Hepatocyte (in vitro differentiated cells): ENCODE measurements around the gene MCF2L2. TPM values are rescaled to one million over a fixed set of nuclear protein-coding genes. Genes with fewer than 3 reads are reported as not detected.
A peak's percentile ranks its signal among the peaks of the same experiment; 100 is the strongest.

Experiments used
- DNase-seq: peaks from one replicate; pipeline ENCODE4 v3.0.0-alpha.2; 2016; ENCODE audit warnings: low spot score
- H2AFZ ChIP-seq: fragments of 200-600 bp; sonication (generic); 2 replicates; pipeline ENCODE4 v1.6.0; 2016; ENCODE audit warnings: antibody characterized with exemption, mild to moderate bottlenecking
- H3K27ac ChIP-seq: fragments of 200-600 bp; sonication (generic); 2 replicates; pipeline ENCODE4 v1.5.1; 2016; ENCODE audit warnings: mild to moderate bottlenecking
- H3K27me3 ChIP-seq: fragments of 200-600 bp; sonication (generic); 2 replicates; pipeline ENCODE4 v1.6.1; 2016
- H3K36me3 ChIP-seq: fragments of 200-600 bp; sonication (generic); replicated peaks from 2 replicates; pipeline ENCODE4 v1.5.1; 2016; ENCODE audit warnings: low read depth; ENCODE audit not compliant: insufficient read depth
- H3K4me1 ChIP-seq: fragments of 200-600 bp; sonication (generic); 2 replicates; pipeline ENCODE4 v1.5.1; 2016; ENCODE audit warnings: mild to moderate bottlenecking, moderate library complexity; ENCODE audit not compliant: insufficient read depth
- H3K4me2 ChIP-seq: fragments of 200-600 bp; sonication (generic); 2 replicates; pipeline ENCODE4 v1.6.0; 2016
- H3K4me3 ChIP-seq: fragments of 200-600 bp; sonication (generic); 2 replicates; pipeline ENCODE4 v1.5.1; 2016; ENCODE audit warnings: mild to moderate bottlenecking
- H3K79me2 ChIP-seq: fragments of 200-600 bp; sonication (generic); 2 replicates; pipeline ENCODE4 v1.6.0; 2017; ENCODE audit warnings: mild to moderate bottlenecking
- H3K9me2 ChIP-seq: fragments of 200-600 bp; sonication (generic); replicated peaks from 2 replicates; pipeline ENCODE4 v1.6.0; 2017; ENCODE audit warnings: mild to moderate bottlenecking; ENCODE audit not compliant: insufficient read depth
- H3K9me3 ChIP-seq: fragments of 200-600 bp; sonication (generic); 2 replicates; pipeline ENCODE4 v1.5.1; 2016; ENCODE audit warnings: low read depth, mild to moderate bottlenecking
- H4K20me1 ChIP-seq: fragments of 200-600 bp; sonication (generic); 2 replicates; pipeline ENCODE4 v1.6.0; 2016; ENCODE audit warnings: mild to moderate bottlenecking; ENCODE audit not compliant: insufficient read depth, poor library complexity, severe bottlenecking
- CTCF ChIP-seq: fragments of 200-600 bp; sonication (generic); IDR thresholded peaks from 2 replicates; pipeline ENCODE4 v1.5.1; 2016; ENCODE audit warnings: antibody characterized with exemption, mild to moderate bottlenecking; ENCODE audit not compliant: poor library complexity
- EZH2 ChIP-seq: fragments of 200-600 bp; sonication (generic); IDR thresholded peaks from 2 replicates; pipeline ENCODE4 v1.6.1; 2016; ENCODE audit warnings: antibody characterized with exemption, mild to moderate bottlenecking, borderline replicate concordance
- EZH2phosphoT487 ChIP-seq: fragments of 200-600 bp; sonication (generic); IDR thresholded peaks from one replicate; pipeline ENCODE4 v1.6.1; 2018; ENCODE audit warnings: antibody characterized with exemption, mild to moderate bottlenecking, low read depth, moderate library complexity; ENCODE audit not compliant: unreplicated experiment, severe bottlenecking
- WGBS: methylation state at CpG from one replicate; pipeline ENCODE4 v1.1.6; 2016; ENCODE audit warnings: low lambda C conversion rate; ENCODE audit errors: missing lambda C conversion rate; 5-methylcytosine and 5-hydroxymethylcytosine counted together
- polyA plus RNA-seq: library from polyadenylated mRNA; unstranded; fragments of >200 nt; fragmentation: Nextera tagmentation; extraction: Ambion mirVana; gene quantifications from 2 replicates; pipeline ENCODE4 v1.2.1, GENCODE V29; 2016
- total RNA-seq: library from RNA; depleted of rRNA; stranded (reverse); fragments of >200 nt; gene quantifications from 2 replicates; pipeline ENCODE4 v1.2.3, GENCODE V29; 2014

The MCF2L2 gene
- total and polyA plus RNA-seq, 2 experiments from 2014 or later, result 0.17 to 0.63 TPM

GRCh38 chr3:183312433-183312832, 116.0 kb downstream of the MCF2L2 start:
- H3K27ac ChIP-seq, result no peak overlapping the region
- H3K36me3 ChIP-seq, result no peaks in the 10 kb centered on the region
- H3K4me2 ChIP-seq, result no peak overlapping the region
- no peak for DNase-seq
- WGBS, result 90% methylated on average over 2 of the region's 2 CpGs
- peaks cover 9% of the 10 kb centered on the region for H3K4me1 ChIP-seq
- H3K9me2 ChIP-seq, result no peaks in the 10 kb centered on the region
- H3K79me2 ChIP-seq, result no peaks in the 10 kb centered on the region
- H3K27me3 ChIP-seq, result no peaks in the 10 kb centered on the region
- no peak overlapping the region for H3K4me3 ChIP-seq
- H4K20me1 ChIP-seq, result no peaks in the 10 kb centered on the region
- H3K9me3 ChIP-seq, result no peaks in the 10 kb centered on the region
- H2AFZ ChIP-seq, result no peak overlapping the region
- TF ChIP-seq CTCF (no peak), EZH2phosphoT487 (no peak), EZH2 (no peak)

- Histone ChIP-seq H2AFZ (no peak overlapping the region), H3K9me2 (no peaks in the 10 kb centered on the region), H3K4me2 (no peak overlapping the region), H3K9me3 (no peaks in the 10 kb centered on the region), H3K27ac (no peak overlapping the region), H3K4me3 (no peak overlapping the region), H3K79me2 (no peaks in the 10 kb centered on the region), H3K27me3 (no peaks in the 10 kb centered on the region), H3K36me3 (no peaks in the 10 kb centered on the region), H4K20me1 (no peaks in the 10 kb centered on the region), H3K4me1 (peaks cover 17% of the 10 kb centered on the region)
- WGBS, result 90% methylated on average over 3 of the region's 3 CpGs
- TF ChIP-seq CTCF, result no peak
- no peak for TF ChIP-seq EZH2
- TF ChIP-seq EZH2phosphoT487, result no peak
- no peak for DNase-seq
Observed at GRCh38 chr3:183310936-183311335, 117.5 kb downstream of the MCF2L2 start.

DNA sequence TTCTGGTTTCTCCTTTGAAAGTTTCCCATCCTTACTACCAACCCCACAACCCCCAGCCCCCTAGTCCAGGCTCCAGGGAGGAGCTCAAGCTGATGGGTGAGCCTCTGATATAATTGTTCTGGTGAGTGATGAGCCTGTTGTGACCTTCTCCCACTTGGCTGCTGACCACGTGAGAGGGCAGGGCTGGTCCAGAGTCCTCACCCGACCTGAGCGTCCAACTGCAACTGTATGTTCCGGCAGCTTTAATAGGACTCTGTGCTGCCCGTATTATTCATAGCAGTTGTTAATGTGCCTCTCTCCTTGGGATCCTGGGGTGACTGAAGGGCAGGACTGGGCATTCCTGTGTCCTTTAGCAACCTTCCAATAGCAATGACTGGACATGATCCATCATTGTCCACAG, 119.1 kb downstream of the MCF2L2 start:
- no peak overlapping the region for H3K4me2 ChIP-seq
- H3K4me3 ChIP-seq, result no peak overlapping the region
- H3K27me3 ChIP-seq, result no peaks in the 10 kb centered on the region
- H3K9me2 ChIP-seq, result no peaks in the 10 kb centered on the region
- DNase-seq, result peak; percentile 50
- H3K9me3 ChIP-seq, result no peaks in the 10 kb centered on the region
- no peaks in the 10 kb centered on the region for H3K36me3 ChIP-seq
- no peak for TF ChIP-seq EZH2phosphoT487
- no peak for TF ChIP-seq EZH2
- no peak overlapping the region for H2AFZ ChIP-seq
- H3K79me2 ChIP-seq, result no peaks in the 10 kb centered on the region
- WGBS, result 79% methylated on average over 5 of the region's 5 CpGs
- H3K27ac ChIP-seq, result peak overlapping the region; percentile 25
- H4K20me1 ChIP-seq, result no peaks in the 10 kb centered on the region
- H3K4me1 ChIP-seq, result peaks cover 17% of the 10 kb centered on the region

GRCh38 chr3:183308751-183309150, 119.7 kb downstream of the MCF2L2 start:
- H3K36me3 ChIP-seq, result no peaks in the 10 kb centered on the region
- TF ChIP-seq CTCF, result no peak
- TF ChIP-seq EZH2, result no peak
- TF ChIP-seq EZH2phosphoT487, result no peak
- no peaks in the 10 kb centered on the region for H3K9me3 ChIP-seq
- H3K79me2 ChIP-seq, result no peaks in the 10 kb centered on the region
- H4K20me1 ChIP-seq, result no peaks in the 10 kb centered on the region
- no peak overlapping the region for H2AFZ ChIP-seq
- H3K27me3 ChIP-seq, result no peaks in the 10 kb centered on the region
- 86% methylated on average over 5 of the region's 5 CpGs for WGBS
- H3K4me3 ChIP-seq, result no peak overlapping the region
- peaks cover 17% of the 10 kb centered on the region for H3K4me1 ChIP-seq
- no peak for DNase-seq
- H3K4me2 ChIP-seq, result no peak overlapping the region
- no peaks in the 10 kb centered on the region for H3K9me2 ChIP-seq
- H3K27ac ChIP-seq, result peak overlapping the region; percentile 25
